ENCODE data around the gene PAF1. TPM values are rescaled to one million over a fixed set of nuclear protein-coding genes. Genes with fewer than 3 reads are reported as not detected.

PAF1 gene
- total RNA-seq, 1 experiment from 2014 or later: 59.0 TPM

- no peaks in the 10 kb centered on the region for H3K9me3 ChIP-seq
- H3K4me3 ChIP-seq (ENCODE audit: low read depth, low read length): peak overlapping the region; percentile 63
- CTCF ChIA-PET: interaction anchor here (0.6 to 2.0 kb wide), 13 partner anchors 22 to 245 kb away, joined by 3 to 22 read pairs (median 5); partner anchors contain the start of genes EID2B, PAF1, PLEKHG2 and SAMD4B
- peak overlapping the region; percentile 87 for H3K4me3 Mint-ChIP-seq (ENCODE audit: unreplicated experiment)
- no peaks in the 10 kb centered on the region for H3K9me3 Mint-ChIP-seq (ENCODE audit: unreplicated experiment)
- H3K27me3 ChIP-seq (replicated peaks; ENCODE audit: control insufficient read depth, insufficient read depth, low read length): no peaks in the 10 kb centered on the region
- POLR2A ChIA-PET: interaction anchor here (0.6 to 1.7 kb wide), 37 partner anchors 8 to 1341 kb away, joined by 3 to 54 read pairs (median 5); partner anchors contain the start of genes DLL3, EID2, EIF3K and FBL
- H3K4me1 Mint-ChIP-seq (ENCODE audit: low read depth, unreplicated experiment): peaks cover 23% of the 10 kb centered on the region
- intact Hi-C loops (cut with micrococcal nuclease; ENCODE audit: unreplicated experiment): loop anchor here (1.0 kb wide), 2 partner anchors 9 to 24 kb away; partner anchors contain the start of genes PLEKHG2 and SUPT5H
- peaks cover 18% of the 10 kb centered on the region for H3K4me1 ChIP-seq
- H3K36me3 Mint-ChIP-seq (ENCODE audit: insufficient read depth, unreplicated experiment): peaks cover 53% of the 10 kb centered on the region
- no peak for DNase-seq
- peak overlapping the region; percentile 93 for H3K27ac Mint-ChIP-seq (ENCODE audit: unreplicated experiment)
- TSS peak; percentile 98 for BruUV-seq (replicated peaks)
- H3K36me3 ChIP-seq (ENCODE audit: control insufficient read depth, insufficient read depth, low read length): peaks cover 7% of the 10 kb centered on the region
- TF ChIP-seq CTCF (IDR thresholded peaks at IDR 0.05; ENCODE audit: insufficient read depth in 1 of 2, low read depth in 1 of 2, low read length in 1 of 2, severe bottlenecking in 1 of 2, unreplicated experiment in 1 of 2): no peak
- no peaks in the 10 kb centered on the region for H3K27me3 Mint-ChIP-seq (ENCODE audit: insufficient read depth, unreplicated experiment)
These were observed 45.4 kb upstream of the PAF1 start for GRCh38 chr19:39436350-39436716.

- Mint-ChIP-seq H3K36me3 (ENCODE audit: insufficient read depth, unreplicated experiment) (peaks cover 59% of the 10 kb centered on the region), H3K4me1 (ENCODE audit: low read depth, unreplicated experiment) (peaks cover 23% of the 10 kb centered on the region), H3K27me3 (ENCODE audit: insufficient read depth, unreplicated experiment) (no peaks in the 10 kb centered on the region), H3K4me3 (ENCODE audit: unreplicated experiment) (peak within 1 kb of the TSS; percentile 87), H3K9me3 (ENCODE audit: unreplicated experiment) (no peaks in the 10 kb centered on the region), H3K27ac (ENCODE audit: unreplicated experiment) (peak within 1 kb of the TSS; percentile 93)
- peak within 1 kb of the TSS; percentile 63 for H3K4me3 ChIP-seq (ENCODE audit: low read depth, low read length)
- no peak for TF ChIP-seq CTCF (IDR thresholded peaks at IDR 0.05; ENCODE audit: insufficient read depth in 1 of 2, low read depth in 1 of 2, low read length in 1 of 2, severe bottlenecking in 1 of 2, unreplicated experiment in 1 of 2)
- peak; percentile 99 for DNase-seq
- H3K9me3 ChIP-seq: no peaks in the 10 kb centered on the region
- ChIA-PET CTCF (interaction anchor here (0.5 to 2.0 kb wide), 16 partner anchors 22 to 1170 kb away, joined by 3 to 22 read pairs (median 4); partner anchors contain the start of genes EID2B, PAF1, PLEKHG2 and SAMD4B), POLR2A (interaction anchor here (0.6 to 1.7 kb wide), 39 partner anchors 9 to 1342 kb away, joined by 3 to 54 read pairs (median 5); partner anchors contain the start of genes DLL3, EID2, EIF3K and FBL)
- H3K27me3 ChIP-seq (replicated peaks; ENCODE audit: control insufficient read depth, insufficient read depth, low read length): no peaks in the 10 kb centered on the region
- peaks cover 7% of the 10 kb centered on the region for H3K36me3 ChIP-seq (ENCODE audit: control insufficient read depth, insufficient read depth, low read length)
- no TSS peak for BruUV-seq (replicated peaks)
- H3K4me1 ChIP-seq: peaks cover 23% of the 10 kb centered on the region
- intact Hi-C loops (cut with micrococcal nuclease; ENCODE audit: unreplicated experiment): loop anchor here (1.0 kb wide), 2 partner anchors 10 to 23 kb away; partner anchors contain the start of genes PLEKHG2 and SUPT5H
These were observed 44.8 kb upstream of the PAF1 start, which contains the start of gene RPS16 for GRCh38 chr19:39435499-39436349. Gene RPS16 (minus strand): TSS chr19:39435949. CDS start chr19:39435895, 54 bp downstream.
